MCF 10A (cell line): ENCODE results near the gene CEMP1. TPM values are rescaled to one million over a fixed set of nuclear protein-coding genes. Genes with fewer than 3 reads are reported as not detected.

Source experiments
- BruUV-seq: library from RNA; stranded (reverse); fragments of 400-500 nt; replicated peaks from 2 replicates; lab custom pipeline; 2021; lab: Mats Ljungman, UMichigan
- CTCF ChIA-PET: fragments of 300-600 bp; sonication (Branson Sonifier 250); formaldehyde crosslinking; extraction: SDS; loops from one replicate; lab custom pipeline; 2021; ENCODE audit warnings: antibody characterized with exemption, inconsistent platforms; lab: Yijun Ruan, JAX
- POLR2A ChIA-PET: fragments of 300-600, 350-650 bp; sonication (Branson Sonifier 250); formaldehyde crosslinking; extraction: SDS; loops from one replicate; lab custom pipeline; 2020; ENCODE audit warnings: antibody characterized with exemption, inconsistent platforms; lab: Yijun Ruan, JAX
- DNase-seq: peaks from one replicate; pipeline ENCODE4 v3.0.0-alpha.2; 2018; ENCODE audit not compliant: unreplicated experiment
- H3K27ac Mint-ChIP-seq: one replicate; pipeline ENCODE4 v1.8.0; 2022; ENCODE audit warnings: mild to moderate bottlenecking, low read depth, mixed read lengths; ENCODE audit not compliant: unreplicated experiment
- H3K27me3 Mint-ChIP-seq: one replicate; pipeline ENCODE4 v1.8.0; 2022; ENCODE audit warnings: mixed read lengths; ENCODE audit not compliant: insufficient read depth, unreplicated experiment
- H3K36me3 Mint-ChIP-seq: one replicate; pipeline ENCODE4 v1.8.0; 2022; ENCODE audit warnings: mild to moderate bottlenecking, moderate library complexity, mixed read lengths; ENCODE audit not compliant: insufficient read depth, unreplicated experiment
- H3K4me1 Mint-ChIP-seq: one replicate; pipeline ENCODE4 v1.8.0; 2022; ENCODE audit warnings: mixed read lengths; ENCODE audit not compliant: insufficient read depth, unreplicated experiment
- H3K4me3 Mint-ChIP-seq: one replicate; pipeline ENCODE4 v1.8.0; 2022; ENCODE audit warnings: mild to moderate bottlenecking, moderate library complexity, mixed read lengths; ENCODE audit not compliant: unreplicated experiment
- H3K9me3 Mint-ChIP-seq: one replicate; pipeline ENCODE4 v1.8.0; 2022; ENCODE audit warnings: mixed read lengths; ENCODE audit not compliant: unreplicated experiment
- intact Hi-C: fragments of 100-400 bp; cut with micrococcal nuclease; formaldehyde crosslinking; loops from 2 replicates; pipeline ENCODE4 v1.14.1; 2022
- total RNA-seq: library from RNA; stranded (reverse); gene quantifications from 2 replicates; pipeline ENCODE4 v1.2.3, GENCODE V29; 2022
- TF ChIP-seq, protein P1 (sequence below): fragments of 200-600 bp; IDR thresholded peaks from one replicate; pipeline ENCODE4 v1.8.0; 2022; ENCODE audit warnings: antibody characterized with exemption, mild to moderate bottlenecking; ENCODE audit not compliant: unreplicated experiment

The CEMP1 gene
- total RNA-seq, 1 experiment from 2014 or later: not detected

DNA sequence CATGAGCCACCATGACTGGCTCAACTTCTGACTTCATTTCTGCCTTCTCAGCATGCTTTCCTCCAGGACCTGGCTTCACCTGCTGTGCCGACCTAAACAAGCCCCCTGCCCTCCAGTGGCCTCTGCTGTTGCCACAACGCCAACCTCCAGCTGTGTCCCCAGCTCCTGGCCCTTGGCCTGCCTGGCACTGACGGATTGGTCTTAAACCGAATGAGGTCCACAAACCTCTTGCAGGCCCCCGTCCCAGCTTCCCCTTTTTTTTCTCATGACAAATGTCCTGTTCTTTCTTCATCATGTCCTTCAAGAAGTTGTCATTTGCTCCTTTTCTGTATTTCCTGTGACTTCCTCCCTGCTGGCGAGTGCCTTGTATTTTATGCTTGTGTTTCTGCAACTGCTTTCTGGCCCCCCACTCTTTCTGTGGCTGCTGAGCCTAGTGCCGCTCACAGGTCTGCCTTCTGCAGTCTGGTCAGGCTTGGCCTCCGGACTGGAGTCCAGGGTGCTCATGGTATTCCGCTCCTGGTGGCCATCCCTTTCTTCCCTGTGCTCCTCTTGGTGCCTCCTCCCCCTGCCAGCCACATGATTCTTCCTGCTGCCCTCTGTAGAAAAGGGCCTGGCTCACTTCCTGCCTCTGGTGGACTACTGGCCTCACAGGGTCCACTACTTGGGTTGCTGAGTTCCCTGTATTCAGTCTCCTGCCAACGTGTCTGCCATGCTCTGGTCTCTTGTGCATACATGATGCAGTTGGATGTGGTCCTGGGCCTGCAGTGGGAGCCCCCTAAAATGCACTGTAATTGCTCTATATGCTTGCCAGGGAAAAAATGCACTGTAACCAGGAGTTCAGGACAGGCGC, 14.6 kb downstream of the CEMP1 start:
- CTCF ChIA-PET: interaction anchor here (0.6 kb wide), 1 partner anchor 310 kb away, joined by 4 read pairs; no protein-coding TSS in a partner anchor
- H3K27ac Mint-ChIP-seq: peak overlapping the region; percentile 94
- no TSS peak for BruUV-seq
- POLR2A ChIA-PET: interaction anchor here (0.5 to 4.0 kb wide), 6 partner anchors 15 to 528 kb away, joined by 3 to 57 read pairs (median 12); partner anchors contain the start of genes CEMP1, ECI1, PDPK1 and TBC1D24
- DNase-seq: no peak
- peak overlapping the region; percentile 87 for H3K4me3 Mint-ChIP-seq
- peaks cover 39% of the 10 kb centered on the region for H3K4me1 Mint-ChIP-seq
- no peaks in the 10 kb centered on the region for H3K9me3 Mint-ChIP-seq
- TF ChIP-seq, protein P1, sequence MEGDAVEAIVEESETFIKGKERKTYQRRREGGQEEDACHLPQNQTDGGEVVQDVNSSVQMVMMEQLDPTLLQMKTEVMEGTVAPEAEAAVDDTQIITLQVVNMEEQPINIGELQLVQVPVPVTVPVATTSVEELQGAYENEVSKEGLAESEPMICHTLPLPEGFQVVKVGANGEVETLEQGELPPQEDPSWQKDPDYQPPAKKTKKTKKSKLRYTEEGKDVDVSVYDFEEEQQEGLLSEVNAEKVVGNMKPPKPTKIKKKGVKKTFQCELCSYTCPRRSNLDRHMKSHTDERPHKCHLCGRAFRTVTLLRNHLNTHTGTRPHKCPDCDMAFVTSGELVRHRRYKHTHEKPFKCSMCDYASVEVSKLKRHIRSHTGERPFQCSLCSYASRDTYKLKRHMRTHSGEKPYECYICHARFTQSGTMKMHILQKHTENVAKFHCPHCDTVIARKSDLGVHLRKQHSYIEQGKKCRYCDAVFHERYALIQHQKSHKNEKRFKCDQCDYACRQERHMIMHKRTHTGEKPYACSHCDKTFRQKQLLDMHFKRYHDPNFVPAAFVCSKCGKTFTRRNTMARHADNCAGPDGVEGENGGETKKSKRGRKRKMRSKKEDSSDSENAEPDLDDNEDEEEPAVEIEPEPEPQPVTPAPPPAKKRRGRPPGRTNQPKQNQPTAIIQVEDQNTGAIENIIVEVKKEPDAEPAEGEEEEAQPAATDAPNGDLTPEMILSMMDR: no peak
- intact Hi-C loops: no loop called here
- H3K27me3 Mint-ChIP-seq: no peaks in the 10 kb centered on the region
- H3K36me3 Mint-ChIP-seq: peaks cover 32% of the 10 kb centered on the region

DNA sequence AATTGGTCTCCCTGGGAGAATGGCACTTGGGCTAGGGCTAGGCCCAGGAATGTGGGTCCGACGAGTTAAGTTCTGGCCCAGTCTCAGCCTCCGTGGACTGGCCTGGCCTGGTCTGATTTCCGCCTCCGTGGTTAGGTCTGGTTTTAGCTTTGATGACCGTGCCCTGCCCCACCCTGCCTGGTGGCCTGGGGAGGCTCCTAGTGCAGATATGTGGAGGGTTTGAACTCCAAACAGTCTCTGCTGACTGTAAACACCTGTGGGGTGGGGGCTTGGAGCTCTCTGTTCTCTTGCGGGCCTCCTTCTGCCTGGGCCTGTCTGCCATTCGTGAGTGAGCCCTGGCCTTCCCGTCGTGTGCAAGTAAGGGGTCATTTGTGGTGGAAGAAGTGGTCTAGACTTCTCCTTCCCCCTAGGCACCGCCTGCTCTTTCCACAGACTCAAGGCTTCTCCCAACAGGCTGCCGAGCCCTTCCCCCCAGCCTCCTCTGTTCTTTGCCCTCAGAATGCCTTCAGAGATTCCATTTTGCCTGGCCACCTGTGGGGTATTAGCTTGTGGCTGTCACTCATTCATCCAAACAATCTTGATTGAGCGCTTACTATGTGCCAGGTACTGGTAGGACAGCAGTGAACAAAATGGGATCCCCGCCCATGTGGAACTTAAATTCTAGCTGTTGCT, 15.9 kb downstream of the CEMP1 start:
- no peaks in the 10 kb centered on the region for H3K27me3 Mint-ChIP-seq
- H3K4me3 Mint-ChIP-seq: peak overlapping the region; percentile 87
- peaks cover 25% of the 10 kb centered on the region for H3K36me3 Mint-ChIP-seq
- POLR2A ChIA-PET: interaction anchor here (0.5 to 4.0 kb wide), 15 partner anchors 11 to 507 kb away, joined by 3 to 57 read pairs (median 6); partner anchors contain the start of genes CEMP1, ECI1, PDPK1 and PGP
- intact Hi-C loops: loop anchor here (2.0 kb wide), 1 partner anchor 41 kb away; the partner anchor contains the start of gene TBC1D24
- H3K9me3 Mint-ChIP-seq: no peaks in the 10 kb centered on the region
- H3K4me1 Mint-ChIP-seq: peaks cover 35% of the 10 kb centered on the region
- peak overlapping the region; percentile 94 for H3K27ac Mint-ChIP-seq
- TF ChIP-seq, protein P1: no peak
- BruUV-seq: no TSS peak
- CTCF ChIA-PET: interaction anchor here (0.6 to 1.1 kb wide), 3 partner anchors 14 to 309 kb away, joined by 3 to 4 read pairs (median 4); no protein-coding TSS in a partner anchor
- DNase-seq: no peak

DNA sequence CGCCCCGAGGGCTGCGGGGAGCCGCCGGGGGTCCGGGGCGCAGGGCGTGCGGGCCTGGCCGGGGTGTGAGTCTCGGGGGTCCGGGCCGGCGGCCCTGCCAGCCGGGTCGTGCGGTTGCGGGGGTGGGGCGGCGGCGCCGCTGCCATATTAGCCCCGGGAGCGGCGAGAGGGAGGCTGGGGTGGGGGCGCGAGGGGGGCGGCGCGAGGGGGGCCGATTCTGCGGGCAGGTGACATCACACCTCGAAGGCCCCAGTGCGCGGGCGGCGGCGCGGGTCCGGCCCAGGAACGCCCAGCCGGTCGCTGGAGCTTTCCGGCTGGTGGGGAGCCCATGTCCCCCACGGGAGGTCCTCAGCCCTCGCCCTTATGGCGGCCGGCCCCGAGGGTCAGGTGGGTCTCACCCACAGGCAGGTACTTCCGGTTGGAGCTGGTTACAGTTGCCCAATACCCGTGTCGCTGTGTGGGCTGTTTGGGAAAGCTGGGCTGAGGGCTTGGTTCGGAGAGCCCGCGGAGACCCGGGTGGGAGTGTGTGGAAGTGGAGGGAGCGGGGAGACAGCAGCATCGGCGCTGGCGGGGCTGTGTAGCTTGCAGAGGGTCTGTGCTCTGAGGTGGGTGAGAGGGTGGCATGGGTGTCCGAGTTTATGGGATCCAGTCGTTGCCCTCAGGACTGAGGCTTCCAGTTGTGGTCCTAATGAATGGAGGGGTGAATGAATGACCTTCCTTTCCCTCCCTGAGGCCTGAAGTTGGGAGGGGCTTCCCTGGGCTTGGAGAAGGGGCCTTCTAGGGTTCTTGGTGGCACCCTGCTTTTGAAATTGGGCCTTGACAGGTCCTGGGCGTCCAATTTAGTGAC, 16.7 kb downstream of the CEMP1 start:
- Mint-ChIP-seq H3K4me3 (peak overlapping the region; percentile 87), H3K36me3 (peaks cover 18% of the 10 kb centered on the region), H3K27ac (peak overlapping the region; percentile 94), H3K9me3 (no peaks in the 10 kb centered on the region), H3K4me1 (peaks cover 30% of the 10 kb centered on the region), H3K27me3 (no peaks in the 10 kb centered on the region)
- POLR2A ChIA-PET: interaction anchor here (0.5 to 4.0 kb wide), 15 partner anchors 12 to 550 kb away, joined by 3 to 57 read pairs (median 4); partner anchors contain the start of genes CEMP1, ECI1, PDPK1 and RPS2
- intact Hi-C loops: loop anchor here (2.0 kb wide), 1 partner anchor 40 kb away; the partner anchor contains the start of gene TBC1D24
- TF ChIP-seq, protein P1: no peak
- DNase-seq: no peak
- CTCF ChIA-PET: interaction anchor here (0.6 to 1.1 kb wide), 2 partner anchors 13 to 14 kb away, joined by 4 to 6 read pairs; no protein-coding TSS in a partner anchor
- BruUV-seq: no TSS peak
